DOHH2 (cell line): ENCODE data around the gene RMND5A.

Experiments
- H3F3A ChIP-seq: fragments of 200-600 bp; sonication (generic), shearing (Covaris generic); 2 replicates; pipeline ENCODE4 v1.6.0; 2016; ENCODE audit warnings: antibody characterized with exemption, mild to moderate bottlenecking; ENCODE audit not compliant: control insufficient read depth, insufficient read depth
- H3K27ac ChIP-seq: fragments of 200-600 bp; sonication (generic); 2 replicates; pipeline ENCODE4 v1.5.1; 2014; ENCODE audit warnings: low read depth, mild to moderate bottlenecking, low read length, moderate library complexity
- H3K27me3 ChIP-seq: fragments of 200-600 bp; sonication (generic); 2 replicates; pipeline ENCODE4 v1.6.1; 2014; ENCODE audit warnings: mild to moderate bottlenecking, low read length, mixed read lengths; ENCODE audit not compliant: control insufficient read depth
- H3K36me3 ChIP-seq: fragments of 200-600 bp; sonication (generic); 2 replicates; pipeline ENCODE4 v1.6.1; 2014; ENCODE audit warnings: mild to moderate bottlenecking, low read length, moderate library complexity, mixed read lengths; ENCODE audit not compliant: control insufficient read depth
- H3K4me1 ChIP-seq: fragments of 200-600 bp; sonication (generic); 2 replicates; pipeline ENCODE4 v1.6.1; 2014; ENCODE audit warnings: mild to moderate bottlenecking, low read length, mixed read lengths; ENCODE audit not compliant: control insufficient read depth
- H3K4me2 ChIP-seq: fragments of 200-600 bp; sonication (generic); 2 replicates; pipeline ENCODE4 v1.6.0; 2014; ENCODE audit warnings: mild to moderate bottlenecking, low read length, moderate library complexity
- H3K4me3 ChIP-seq: fragments of 200-600 bp; sonication (generic); 2 replicates; pipeline ENCODE4 v1.5.1; 2014; ENCODE audit warnings: mild to moderate bottlenecking, low read length, mixed read lengths
- H3K79me2 ChIP-seq: fragments of 200-600 bp; sonication (generic); 2 replicates; pipeline ENCODE4 v1.6.1; 2014; ENCODE audit warnings: mild to moderate bottlenecking, low read length, mixed read lengths; ENCODE audit not compliant: control insufficient read depth
- H3K9me2 ChIP-seq: fragments of 200-600 bp; sonication (generic); replicated peaks from 2 replicates; pipeline ENCODE4 v1.6.1; 2014; ENCODE audit warnings: mild to moderate bottlenecking, low read length, mixed read lengths; ENCODE audit not compliant: control insufficient read depth
- H3K9me3 ChIP-seq: fragments of 200-600 bp; sonication (generic); 2 replicates; pipeline ENCODE4 v1.6.1; 2014; ENCODE audit warnings: antibody characterized with exemption, low read length, mixed read lengths; ENCODE audit not compliant: control insufficient read depth, insufficient read depth
- H4K20me1 ChIP-seq: fragments of 200-600 bp; sonication (generic); 2 replicates; pipeline ENCODE4 v1.6.0; 2014; ENCODE audit warnings: low read depth, mild to moderate bottlenecking, antibody characterized with exemption, low read length, moderate library complexity; ENCODE audit not compliant: control insufficient read depth, insufficient read depth
- EZH2phosphoT487 ChIP-seq: fragments of 200-600 bp; sonication (generic); IDR thresholded peaks from 2 replicates; pipeline ENCODE4 v1.6.1; 2017; ENCODE audit warnings: borderline replicate concordance, mild to moderate bottlenecking, antibody characterized with exemption, low read length, moderate library complexity, mixed read lengths
- TF ChIP-seq, protein P1 (sequence below): fragments of 200-600 bp; sonication (generic); IDR thresholded peaks from one replicate; pipeline ENCODE4 v1.5.1; 2014; ENCODE audit warnings: antibody characterized with exemption, mild to moderate bottlenecking, low read depth, low read length; ENCODE audit not compliant: poor library complexity, severe bottlenecking

The RMND5A gene

DNA sequence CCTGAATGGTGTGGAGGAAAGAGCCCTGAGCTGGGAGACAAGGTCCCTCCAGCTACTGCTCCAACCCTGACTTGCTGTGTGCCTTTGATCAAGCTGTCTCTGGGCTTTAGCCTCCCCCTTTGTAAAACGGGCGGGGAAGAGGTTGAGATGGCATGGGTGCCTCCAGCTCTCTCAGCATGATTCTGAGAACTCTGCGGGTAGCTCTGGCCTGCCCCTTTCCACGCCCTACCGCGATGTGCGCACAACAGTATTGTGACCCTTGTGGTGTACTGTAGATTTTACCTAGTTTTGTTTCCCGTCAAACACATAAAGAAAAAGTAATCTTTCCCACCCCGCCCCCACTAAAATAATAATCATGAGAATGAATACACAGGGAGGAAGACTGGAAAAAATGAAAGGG, 65.4 kb downstream of the RMND5A start:
- Histone ChIP-seq H3K9me2 (no peaks in the 10 kb centered on the region), H3K4me1 (no peaks in the 10 kb centered on the region; the same call in 1 of the 2 replicates), H3K36me3 (no peaks in the 10 kb centered on the region), H3F3A (no peaks in the 10 kb centered on the region), H3K27me3 (peaks cover 3% of the 10 kb centered on the region; the same call in 1 of the 2 replicates), H3K9me3 (no peaks in the 10 kb centered on the region), H3K4me2 (no peak overlapping the region), H3K79me2 (no peaks in the 10 kb centered on the region), H4K20me1 (no peaks in the 10 kb centered on the region), H3K27ac (no peak overlapping the region), H3K4me3 (no peak overlapping the region)
- TF ChIP-seq EZH2phosphoT487 = no peak
- TF ChIP-seq, protein P1, sequence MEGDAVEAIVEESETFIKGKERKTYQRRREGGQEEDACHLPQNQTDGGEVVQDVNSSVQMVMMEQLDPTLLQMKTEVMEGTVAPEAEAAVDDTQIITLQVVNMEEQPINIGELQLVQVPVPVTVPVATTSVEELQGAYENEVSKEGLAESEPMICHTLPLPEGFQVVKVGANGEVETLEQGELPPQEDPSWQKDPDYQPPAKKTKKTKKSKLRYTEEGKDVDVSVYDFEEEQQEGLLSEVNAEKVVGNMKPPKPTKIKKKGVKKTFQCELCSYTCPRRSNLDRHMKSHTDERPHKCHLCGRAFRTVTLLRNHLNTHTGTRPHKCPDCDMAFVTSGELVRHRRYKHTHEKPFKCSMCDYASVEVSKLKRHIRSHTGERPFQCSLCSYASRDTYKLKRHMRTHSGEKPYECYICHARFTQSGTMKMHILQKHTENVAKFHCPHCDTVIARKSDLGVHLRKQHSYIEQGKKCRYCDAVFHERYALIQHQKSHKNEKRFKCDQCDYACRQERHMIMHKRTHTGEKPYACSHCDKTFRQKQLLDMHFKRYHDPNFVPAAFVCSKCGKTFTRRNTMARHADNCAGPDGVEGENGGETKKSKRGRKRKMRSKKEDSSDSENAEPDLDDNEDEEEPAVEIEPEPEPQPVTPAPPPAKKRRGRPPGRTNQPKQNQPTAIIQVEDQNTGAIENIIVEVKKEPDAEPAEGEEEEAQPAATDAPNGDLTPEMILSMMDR = no peak

GRCh38 chr2:86786001-86786536, 66.0 kb downstream of the RMND5A start:
- H3K4me1 ChIP-seq = no peaks in the 10 kb centered on the region; the same call in 1 of the 2 replicates
- no peaks in the 10 kb centered on the region for H3K36me3 ChIP-seq
- H3K27me3 ChIP-seq = peaks cover 3% of the 10 kb centered on the region; the same call in 1 of the 2 replicates
- no peak overlapping the region for H3K27ac ChIP-seq
- H3K9me3 ChIP-seq = no peaks in the 10 kb centered on the region
- no peaks in the 10 kb centered on the region for H3K9me2 ChIP-seq
- H3K4me3 ChIP-seq = no peak overlapping the region
- no peaks in the 10 kb centered on the region for H4K20me1 ChIP-seq
- H3K79me2 ChIP-seq = no peaks in the 10 kb centered on the region
- H3F3A ChIP-seq = no peaks in the 10 kb centered on the region
- no peak for TF ChIP-seq EZH2phosphoT487
- TF ChIP-seq, protein P1 = no peak
- no peak overlapping the region for H3K4me2 ChIP-seq

GRCh38 chr2:86787736-86788135, 67.6 kb downstream of the RMND5A start:
- H3K4me3 ChIP-seq = no peak overlapping the region
- H3K9me2 ChIP-seq = no peaks in the 10 kb centered on the region
- H3K36me3 ChIP-seq = no peaks in the 10 kb centered on the region
- TF ChIP-seq, protein P1 = no peak
- no peak for TF ChIP-seq EZH2phosphoT487
- peaks cover 5% of the 10 kb centered on the region; the same call in 1 of the 2 replicates for H3K27me3 ChIP-seq
- H4K20me1 ChIP-seq = no peaks in the 10 kb centered on the region
- no peaks in the 10 kb centered on the region for H3K79me2 ChIP-seq
- no peak overlapping the region for H3K4me2 ChIP-seq
- H3F3A ChIP-seq = no peaks in the 10 kb centered on the region
- H3K27ac ChIP-seq = no peak overlapping the region
- H3K9me3 ChIP-seq = no peaks in the 10 kb centered on the region
- no peaks in the 10 kb centered on the region for H3K4me1 ChIP-seq
